Retina (tissue), 1 donor: ENCODE measurements around the gene CCDC178.

ENCODE experiments used
- DNase-seq: peaks from one replicate; pipeline ENCODE4 v3.0.0-alpha.2; 2016

The CCDC178 gene

GRCh38 chr18:32908424-32908805 lies 532.1 kb downstream of the CCDC178 start:
- no peak for DNase-seq

- peak; percentile 34 for DNase-seq
Observed at GRCh38 chr18:32907648-32908423, 532.7 kb downstream of the CCDC178 start.

GRCh38 chr18:32907311-32907585 lies 533.3 kb downstream of the CCDC178 start:
- no peak for DNase-seq

GRCh38 chr18:32906506-32907310 lies 533.8 kb downstream of the CCDC178 start:
- DNase-seq, result no peak

- no peak for DNase-seq
Observed at GRCh38 chr18:32905651-32906050, 534.9 kb downstream of the CCDC178 start.

GRCh38 chr18:32902568-32903330 lies 537.8 kb downstream of the CCDC178 start:
- DNase-seq, result no peak

GRCh38 chr18:32899819-32900218 lies 540.7 kb downstream of the CCDC178 start:
- no peak for DNase-seq

- no peak for DNase-seq
Observed at GRCh38 chr18:32896776-32897547, 543.6 kb downstream of the CCDC178 start.

- no peak for DNase-seq
Observed at GRCh38 chr18:32893915-32894314, 546.6 kb downstream of the CCDC178 start.

GRCh38 chr18:32891797-32892196 lies 548.7 kb downstream of the CCDC178 start:
- no peak for DNase-seq

GRCh38 chr18:32891130-32891529 lies 549.4 kb downstream of the CCDC178 start:
- no peak for DNase-seq

GRCh38 chr18:32889615-32890593 lies 550.6 kb downstream of the CCDC178 start:
- DNase-seq, result no peak

GRCh38 chr18:32888306-32888705 lies 552.2 kb downstream of the CCDC178 start:
- no peak for DNase-seq
